HepG2 (cell line): ENCODE measurements around the gene ZNF385B. TPM values are rescaled to one million over a fixed set of nuclear protein-coding genes. Genes with fewer than 3 reads are reported as not detected.

Experiments used
- ATAC-seq: fragments of 200-7000 bp; cut with Tn5 transposase; 3 replicates; pipeline ENCODE4 v1.9.1; 2020; ENCODE audit warnings: mild to moderate bottlenecking, moderate library complexity
- BruUV-seq: library from RNA; stranded (reverse); fragments of 400-500 nt; replicated peaks from 2 replicates; lab custom pipeline; 2021; lab: Mats Ljungman, UMichigan
- CTCF ChIA-PET: fragments of 300-600 bp; formaldehyde crosslinking; extraction: SDS; loops from one replicate; lab custom pipeline; 2021; ENCODE audit warnings: low total read pairs, inconsistent platforms, low intra/inter-chr PET ratio; lab: Yijun Ruan, JAX
- POLR2A ChIA-PET: fragments of 350-600 bp; sonication (Branson Sonifier 250); formaldehyde crosslinking; loops from one replicate; lab custom pipeline; 2020; ENCODE audit warnings: antibody characterized with exemption, inconsistent platforms; lab: Yijun Ruan, JAX
- DNase-seq: peaks from one replicate; pipeline ENCODE4 v3.0.0-alpha.2; 2015; ENCODE audit warnings: low spot score
- FAIRE-seq: peaks from 3 replicates; lab custom pipeline; 2011; peaks lifted over from hg19 to GRCh38; lab: Jason Lieb, UNC
- H2AFZ ChIP-seq: one replicate; pipeline ENCODE4 v1.6.1; 2011; ENCODE audit warnings: low read length, inconsistent platforms
- H3K27ac ChIP-seq: fragments of 300-600 bp; 3 replicates; pipeline ENCODE4 v1.8.0; 2011; ENCODE audit warnings: mixed run types, mild to moderate bottlenecking, mixed read lengths, low read length, inconsistent platforms; ENCODE audit not compliant: insufficient read depth; ENCODE audit errors: extremely low read length
- H3K27me3 ChIP-seq, 2 experiments: fragments of 200-600 bp in 1 of 2; 2 replicates in 1 of 2; 3 replicates in 1 of 2; pipeline versions ENCODE4 v1.6.0 to v1.8.0; 2011; ENCODE audit warnings: low read length in 2 of 2, mild to moderate bottlenecking in 2 of 2, moderate library complexity in 2 of 2, inconsistent platforms in 1 of 2; ENCODE audit not compliant: insufficient read depth in 2 of 2, control insufficient read depth in 1 of 2
- H3K36me3 ChIP-seq, 2 experiments: fragments of 200-600 bp in 1 of 2; replicated peaks in 1 of 2; 2 replicates in 1 of 2; 3 replicates in 1 of 2; pipeline versions ENCODE4 v1.5.1 to v1.8.0; 2011; ENCODE audit warnings: low read length in 2 of 2, inconsistent platforms in 1 of 2; ENCODE audit not compliant: insufficient read depth in 2 of 2, control insufficient read depth in 1 of 2
- H3K4me1 ChIP-seq: 2 replicates; pipeline ENCODE4 v1.5.1; 2012; ENCODE audit warnings: low read length, inconsistent platforms; ENCODE audit not compliant: insufficient read depth
- H3K4me2 ChIP-seq: 2 replicates; pipeline ENCODE4 v1.6.0; 2011; ENCODE audit warnings: low read depth, low read length, inconsistent platforms
- H3K4me3 ChIP-seq, 3 experiments: fragments of 200-600 bp in 1 of 3; sonication (generic), shearing (Covaris generic) in 1 of 3; replicated peaks in 1 of 3; 2 replicates each; pipeline ENCODE4 v1.5.1; 2011 to 2016; ENCODE audit warnings: low read length in 3 of 3, inconsistent platforms in 2 of 3, low read depth in 2 of 3, mild to moderate bottlenecking in 2 of 3, control low read depth in 1 of 3, mixed read lengths in 1 of 3; ENCODE audit not compliant: insufficient read depth in 1 of 3
- H3K79me2 ChIP-seq: one replicate; pipeline ENCODE4 v1.6.1; 2011; ENCODE audit warnings: low read length, inconsistent platforms; ENCODE audit not compliant: insufficient read depth
- H3K9ac ChIP-seq: 2 replicates; pipeline ENCODE4 v1.6.0; 2011; ENCODE audit warnings: mild to moderate bottlenecking, low read depth, low read length, inconsistent platforms; ENCODE audit not compliant: insufficient read depth
- H3K9me3 ChIP-seq: 2 replicates; pipeline ENCODE4 v1.5.1; 2012; ENCODE audit warnings: mild to moderate bottlenecking, low read length
- H4K20me1 ChIP-seq: 2 replicates; pipeline ENCODE4 v1.6.0; 2011; ENCODE audit warnings: inconsistent platforms, mild to moderate bottlenecking, low read length, moderate library complexity; ENCODE audit not compliant: insufficient read depth
- CENPBD1 ChIP-seq: sonication (generic); formaldehyde crosslinking; IDR thresholded peaks from 2 replicates; pipeline ENCODE4 v1.8.0; 2022; ENCODE audit warnings: missing genetic modification reagents, low read depth, mild to moderate bottlenecking, borderline replicate concordance
- CHD4 ChIP-seq: fragments of 200-600 bp; sonication (generic); IDR thresholded peaks from 2 replicates; pipeline ENCODE4 v1.7.0; 2017; ENCODE audit warnings: mild to moderate bottlenecking, low read length, borderline replicate concordance
- CREM ChIP-seq, 2 experiments: sonication (generic) in 1 of 2; formaldehyde crosslinking in 1 of 2; IDR thresholded peaks; 2 replicates each; pipeline versions ENCODE4 v1.4.0 to v1.6.1; 2016 to 2020; ENCODE audit warnings: antibody characterized with exemption in 1 of 2, mild to moderate bottlenecking in 1 of 2, missing genetic modification reagents in 1 of 2
- GFI1 ChIP-seq: sonication (generic); formaldehyde crosslinking; IDR thresholded peaks from 2 replicates; pipeline ENCODE4 v1.5.0; 2020; ENCODE audit warnings: missing genetic modification reagents, mild to moderate bottlenecking, borderline replicate concordance
- HMGXB4 ChIP-seq, 2 experiments: sonication (generic) in 1 of 2; formaldehyde crosslinking in 1 of 2; IDR thresholded peaks; 2 replicates each; pipeline versions ENCODE4 v1.4.0 to v1.6.1; 2018 to 2020; ENCODE audit warnings: missing genetic modification reagents in 2 of 2, borderline replicate concordance in 1 of 2, low read depth in 1 of 2, mild to moderate bottlenecking in 1 of 2, missing biosample characterization in 1 of 2
- RFXAP ChIP-seq: sonication (generic); formaldehyde crosslinking; IDR thresholded peaks from 2 replicates; pipeline ENCODE4 v1.4.0; 2020; ENCODE audit warnings: missing genetic modification reagents, borderline replicate concordance
- SRY ChIP-seq: sonication (generic); formaldehyde crosslinking; IDR thresholded peaks from 2 replicates; pipeline ENCODE4 v1.8.0; 2022; ENCODE audit warnings: mild to moderate bottlenecking, missing genetic modification reagents
- ZNF512B ChIP-seq: sonication (generic); formaldehyde crosslinking; IDR thresholded peaks from 2 replicates; pipeline ENCODE4 v1.5.1; 2020; ENCODE audit warnings: missing genetic modification reagents, mild to moderate bottlenecking, borderline replicate concordance
- ZNF629 ChIP-seq: sonication (generic); formaldehyde crosslinking; conservative IDR thresholded peaks from 2 replicates; pipeline ENCODE4 v1.5.0; 2020; ENCODE audit warnings: missing genetic modification reagents
- WGBS: methylation state at CpG from one replicate; pipeline ENCODE4 v1.1.6; 2017; ENCODE audit warnings: low lambda C conversion rate; 5-methylcytosine and 5-hydroxymethylcytosine counted together
- in situ Hi-C: cut with HindIII; loops from 2 replicates; pipeline ENCODE4 v1.10.0; 2017; ENCODE audit warnings: low pct_unique_long_range_greater_than_20kb; ENCODE audit not compliant: extremely low pct_ligation_motif_present
- intact Hi-C: fragments of 100-400 bp; cut with micrococcal nuclease; formaldehyde crosslinking; loops from one replicate; pipeline ENCODE4 v1.10.0; 2022; ENCODE audit not compliant: unreplicated experiment
- polyA plus RNA-seq, 8 experiments: library from polyadenylated mRNA; depleted of rRNA in 3 of 8; stranded (reverse) in 7 of 8; unstranded in 1 of 8; fragments of >200 nt; fragmentation: Illumina TruSeq in 4 of 8; extraction: Trizol in 4 of 8; gene quantifications; 2 replicates each; pipeline versions ENCODE4 v1.2.1 to v1.2.3, GENCODE V29; 2011 to 2016; ENCODE audit warnings: low read depth in 4 of 8, missing spikeins in 1 of 8, mixed read lengths in 1 of 8; ENCODE audit not compliant: insufficient read depth in 1 of 8
- total RNA-seq, 5 experiments: library from RNA; depleted of rRNA; stranded (reverse); fragments of >200 nt; fragmentation: Illumina TruSeq; extraction: Trizol; gene quantifications; 2 replicates each; pipeline ENCODE4 v1.2.3, GENCODE V29; 2016; ENCODE audit warnings: low read depth in 1 of 5

The ZNF385B gene
- total and polyA plus RNA-seq, 2 of the 13 experiments (the other 11 are each of a cell fraction or from before 2014, with no cell fraction given), result 3.3 to 6.7 TPM

GRCh38 chr2:179553382-179553781, 308.0 kb downstream of the ZNF385B start (continued):
- TF ChIP-seq ZNF512B (CRISPR knock-in tag) (no peak), RFXAP (CRISPR knock-in tag) (no peak), SRY (no peak), HMGXB4 (CRISPR knock-in tag; IDR thresholded peaks at IDR 0.05; ENCODE audit: borderline replicate concordance in 1 of 2, low read depth in 1 of 2) (no peak), CHD4 (peak; percentile 52; the same call in 1 of the 2 replicates), CREM (IDR thresholded peaks at IDR 0.05) (no peak), CREM (CRISPR knock-in tag; IDR thresholded peaks at IDR 0.05) (no peak), ZNF629 (CRISPR knock-in tag) (peak; percentile 85)

- H3K9ac ChIP-seq, result no peak overlapping the region
- FAIRE-seq (no peak), ATAC-seq (no peak), DNase-seq (no peak)
- no peak overlapping the region for H2AFZ ChIP-seq
- TF ChIP-seq CENPBD1 (CRISPR knock-in tag), result no peak
- peak; percentile 47; the same call in 1 of the 2 replicates for TF ChIP-seq GFI1 (CRISPR knock-in tag)
- H3K27me3 ChIP-seq, result no peaks in the 10 kb centered on the region
- in situ Hi-C loops (no loop called here), intact Hi-C loops (no loop called here)
- H3K9me3 ChIP-seq, result no peaks in the 10 kb centered on the region
- BruUV-seq, result no TSS peak
- H3K4me1 ChIP-seq, result peaks cover 37% of the 10 kb centered on the region
- H3K79me2 ChIP-seq, result no peaks in the 10 kb centered on the region
- CTCF ChIA-PET, result no interaction called here
- POLR2A ChIA-PET, result interaction anchor here (1.8 kb wide), 1 partner anchor 8 kb away, joined by 6 read pairs; no protein-coding TSS in a partner anchor
- H3K27ac ChIP-seq, result no peak overlapping the region
- no peak overlapping the region for H3K4me2 ChIP-seq
- no peaks in the 10 kb centered on the region for H3K36me3 ChIP-seq
- no peak overlapping the region for H3K4me3 ChIP-seq
- WGBS, result 73% methylated on average over 1 of the region's 1 CpG
- no peaks in the 10 kb centered on the region for H4K20me1 ChIP-seq
Observed at GRCh38 chr2:179551539-179552045, 309.8 kb downstream of the ZNF385B start.
